Measurements from ENCODE around the gene TUT7.
A peak's percentile ranks its signal among the peaks of the same experiment; 100 is the strongest.
"Not testable (repeated sequence)": the region's sequence is repeated elsewhere in the genome, so short reads cannot be mapped to it uniquely, and the experiment has no call there.

TUT7 gene

DNA sequence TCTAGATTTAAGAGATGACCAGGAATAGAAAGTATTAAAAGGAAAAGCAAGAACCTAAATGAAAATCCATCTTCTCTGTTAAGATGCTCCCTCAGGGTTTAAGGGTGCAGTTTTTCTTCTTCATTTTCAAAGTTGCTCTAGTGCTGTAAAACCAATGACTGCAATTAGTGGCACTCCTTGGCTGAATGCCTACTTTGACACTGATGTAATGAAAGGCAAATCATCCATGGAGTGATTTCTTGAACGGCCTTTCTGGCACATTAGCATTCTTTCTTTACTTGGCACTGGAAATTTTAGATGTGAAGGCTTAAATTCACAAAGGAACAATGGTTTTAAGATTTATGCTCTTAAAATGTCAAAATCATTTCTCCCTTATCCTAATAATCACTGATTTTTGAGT, 52.5 kb downstream of the TUT7 start:
- no peak for TF ChIP-seq SUZ12 (IDR thresholded peaks at IDR 0.05; ENCODE audit: extremely low read depth, insufficient read depth, insufficient read length)
- no peak for TF ChIP-seq ZNF274 (IDR thresholded peaks at IDR 0.05; ENCODE audit: low read depth, low read length)
- no peak for TF ChIP-seq YY1 (IDR thresholded peaks at IDR 0.05; ENCODE audit: insufficient read depth, insufficient read length)
- no peak for DNase-seq (ENCODE audit: low read depth, low spot score)
- Histone ChIP-seq H3K9ac (ENCODE audit: insufficient read length, low read depth) (no peak overlapping the region), H3K27me3 (ENCODE audit: insufficient read depth, insufficient read length) (no peaks in the 10 kb centered on the region), H3K36me3 (ENCODE audit: insufficient read depth, insufficient read length, low read length) (peaks cover 60% of the 10 kb centered on the region), H3K4me1 (ENCODE audit: insufficient read depth, insufficient read length) (no peaks in the 10 kb centered on the region), H3K9me3 (ENCODE audit: insufficient read depth, low read length) (no peaks in the 10 kb centered on the region), H3K4me3 (ENCODE audit: insufficient read length, low read depth) (no peak overlapping the region)

DNA sequence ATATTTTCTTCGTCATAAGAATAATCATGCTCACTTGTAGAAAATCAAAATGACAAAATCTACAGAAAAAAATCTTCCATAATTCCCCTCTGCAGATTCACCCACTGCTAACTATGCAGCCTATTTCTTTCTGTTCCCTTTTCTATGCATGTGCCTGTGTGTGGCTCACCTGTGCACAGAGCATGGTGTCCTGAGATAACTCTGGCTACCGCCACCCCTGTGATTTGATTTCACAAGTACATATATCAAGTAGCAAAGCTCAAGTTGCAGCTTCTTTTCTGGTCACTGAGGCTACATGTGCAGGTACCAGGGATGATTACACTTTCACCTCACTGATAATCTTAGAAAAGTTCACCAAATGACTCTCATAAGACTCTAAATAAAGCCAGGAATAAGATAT, 53.5 kb downstream of the TUT7 start:
- Histone ChIP-seq H3K36me3 (ENCODE audit: insufficient read depth, insufficient read length, low read length) (peaks cover 61% of the 10 kb centered on the region), H3K9ac (ENCODE audit: insufficient read length, low read depth) (no peak overlapping the region), H3K4me3 (ENCODE audit: insufficient read length, low read depth) (no peak overlapping the region), H3K9me3 (ENCODE audit: insufficient read depth, low read length) (no peaks in the 10 kb centered on the region), H3K4me1 (ENCODE audit: insufficient read depth, insufficient read length) (no peaks in the 10 kb centered on the region), H3K27me3 (ENCODE audit: insufficient read depth, insufficient read length) (no peaks in the 10 kb centered on the region)
- TF ChIP-seq ZNF274 (IDR thresholded peaks at IDR 0.05; ENCODE audit: low read depth, low read length) (no peak), YY1 (IDR thresholded peaks at IDR 0.05; ENCODE audit: insufficient read depth, insufficient read length) (no peak), SUZ12 (IDR thresholded peaks at IDR 0.05; ENCODE audit: extremely low read depth, insufficient read depth, insufficient read length) (no peak)
- DNase-seq (ENCODE audit: low read depth, low spot score): no peak

DNA sequence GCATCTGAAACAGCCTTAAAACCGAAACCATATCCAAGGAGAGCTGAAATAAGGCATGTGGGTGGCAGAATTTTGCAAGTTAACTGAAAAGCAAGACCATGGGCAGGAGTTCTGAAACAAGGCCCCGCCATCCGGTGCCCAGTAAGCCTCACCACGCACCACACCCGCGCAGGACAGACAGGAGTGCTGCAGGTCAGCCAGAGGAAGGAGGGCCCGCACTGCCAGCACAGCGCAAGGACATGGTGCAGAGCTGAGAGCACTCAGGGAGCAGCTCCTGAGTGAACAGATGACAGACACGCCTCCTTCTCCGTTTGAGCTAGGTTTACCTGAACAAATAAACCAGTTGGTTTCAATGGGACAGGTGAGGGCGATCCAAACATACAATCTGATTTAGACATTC, 55.3 kb downstream of the TUT7 start:
- no peaks in the 10 kb centered on the region for H3K4me1 ChIP-seq (ENCODE audit: insufficient read depth, insufficient read length)
- no peaks in the 10 kb centered on the region for H3K27me3 ChIP-seq (ENCODE audit: insufficient read depth, insufficient read length)
- H3K9me3 ChIP-seq (ENCODE audit: insufficient read depth, low read length): no peaks in the 10 kb centered on the region
- TF ChIP-seq ZNF274 (IDR thresholded peaks at IDR 0.05; ENCODE audit: low read depth, low read length) (no peak), YY1 (IDR thresholded peaks at IDR 0.05; ENCODE audit: insufficient read depth, insufficient read length) (no peak), SUZ12 (IDR thresholded peaks at IDR 0.05; ENCODE audit: extremely low read depth, insufficient read depth, insufficient read length) (no peak)
- H3K4me3 ChIP-seq (ENCODE audit: insufficient read length, low read depth): no peak overlapping the region
- peaks cover 51% of the 10 kb centered on the region for H3K36me3 ChIP-seq (ENCODE audit: insufficient read depth, insufficient read length, low read length)
- no peak overlapping the region for H3K9ac ChIP-seq (ENCODE audit: insufficient read length, low read depth)
- DNase-seq (ENCODE audit: low read depth, low spot score): no peak

DNA sequence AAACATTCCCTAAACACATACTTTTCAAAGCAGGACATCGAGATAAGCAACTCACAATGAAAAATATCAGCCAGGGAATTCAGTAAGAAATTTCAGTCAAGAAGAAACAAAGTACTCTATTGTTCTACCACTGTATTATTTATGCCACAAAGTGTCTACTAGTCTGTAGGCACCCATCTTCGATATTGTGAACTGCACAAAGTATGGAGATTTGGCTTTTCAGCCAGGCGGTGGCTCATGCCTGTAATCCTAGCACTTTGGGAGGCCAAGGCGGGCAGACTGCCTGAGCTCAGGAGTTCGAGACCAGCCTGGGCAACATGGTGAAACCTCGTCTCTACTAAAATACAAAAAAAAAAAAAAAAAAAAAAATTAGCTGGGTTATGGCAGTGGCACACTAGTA, 63.9 kb downstream of the TUT7 start:
- not testable (repeated sequence) for H3K27me3 ChIP-seq (ENCODE audit: insufficient read depth, insufficient read length); DNase-seq (ENCODE audit: low read depth, low spot score); H3K4me3 ChIP-seq (ENCODE audit: insufficient read length, low read depth); H3K9me3 ChIP-seq (ENCODE audit: insufficient read depth, low read length); H3K4me1 ChIP-seq (ENCODE audit: insufficient read depth, insufficient read length); H3K36me3 ChIP-seq (ENCODE audit: insufficient read depth, insufficient read length, low read length); H3K9ac ChIP-seq (ENCODE audit: insufficient read length, low read depth)

DNA sequence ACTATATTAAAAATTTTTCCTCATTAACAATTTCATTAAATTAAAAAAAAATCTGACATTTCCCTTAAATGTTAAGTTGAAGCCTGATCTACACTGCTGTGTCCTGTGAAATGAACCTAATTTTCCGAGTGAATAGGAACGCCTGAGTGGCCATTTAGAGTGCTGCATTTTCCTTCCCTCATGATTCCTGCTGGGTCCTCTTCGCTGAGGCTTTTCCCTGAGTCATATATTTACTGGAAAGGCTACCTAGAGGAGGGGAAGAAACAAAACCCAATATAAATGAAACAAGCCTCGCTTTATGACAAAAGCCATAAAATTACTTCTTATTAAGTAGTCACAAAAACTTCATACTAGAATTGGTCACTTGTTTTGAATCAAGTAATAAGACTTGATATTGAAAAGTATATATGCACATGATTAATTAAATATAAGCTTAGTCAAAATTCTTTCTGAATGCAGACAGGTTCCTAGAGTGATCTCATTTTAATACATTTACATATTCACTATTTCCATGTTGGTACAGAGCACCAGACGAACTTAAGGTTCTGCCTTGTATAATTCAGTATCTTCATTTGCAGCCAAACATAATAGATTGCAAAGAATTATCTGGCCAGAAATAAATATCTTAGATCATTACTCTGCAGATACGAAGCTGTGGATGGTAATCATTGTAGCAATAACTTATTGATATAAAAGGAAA, 65.6 kb downstream of the TUT7 start:
- no peak for TF ChIP-seq SUZ12 (IDR thresholded peaks at IDR 0.05; ENCODE audit: extremely low read depth, insufficient read depth, insufficient read length)
- no peak for TF ChIP-seq YY1 (IDR thresholded peaks at IDR 0.05; ENCODE audit: insufficient read depth, insufficient read length)
- no peak for TF ChIP-seq ZNF274 (IDR thresholded peaks at IDR 0.05; ENCODE audit: low read depth, low read length)
- Histone ChIP-seq H3K4me1 (ENCODE audit: insufficient read depth, insufficient read length) (no peaks in the 10 kb centered on the region), H3K9me3 (ENCODE audit: insufficient read depth, low read length) (no peaks in the 10 kb centered on the region), H3K27me3 (ENCODE audit: insufficient read depth, insufficient read length) (no peaks in the 10 kb centered on the region), H3K9ac (ENCODE audit: insufficient read length, low read depth) (no peak overlapping the region), H3K4me3 (ENCODE audit: insufficient read length, low read depth) (no peak overlapping the region), H3K36me3 (ENCODE audit: insufficient read depth, insufficient read length, low read length) (no peaks in the 10 kb centered on the region)
- no peak for DNase-seq (ENCODE audit: low read depth, low spot score)

DNA sequence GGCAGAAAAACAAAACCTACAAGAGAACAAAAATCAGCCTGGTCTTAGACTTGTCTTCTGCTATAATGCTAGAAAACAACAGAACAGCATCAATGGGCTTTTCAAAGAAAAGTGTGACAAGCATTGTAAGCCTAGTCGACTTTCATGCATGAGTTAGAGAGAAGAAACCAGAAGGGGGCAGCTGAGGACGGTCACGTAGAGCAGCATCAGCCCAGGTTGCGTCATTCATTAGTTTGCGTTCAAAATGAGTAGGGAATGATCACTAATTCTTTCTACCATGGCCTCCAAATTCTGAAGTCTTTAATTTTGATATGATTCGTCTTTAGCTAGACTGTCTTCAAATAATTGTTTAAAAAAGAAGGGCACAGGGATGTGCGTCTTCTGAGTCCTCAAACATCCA, 67.2 kb downstream of the TUT7 start:
- Histone ChIP-seq H3K4me1 (ENCODE audit: insufficient read depth, insufficient read length) (no peaks in the 10 kb centered on the region), H3K9ac (ENCODE audit: insufficient read length, low read depth) (no peak overlapping the region), H3K9me3 (ENCODE audit: insufficient read depth, low read length) (no peaks in the 10 kb centered on the region), H3K27me3 (ENCODE audit: insufficient read depth, insufficient read length) (peaks cover 4% of the 10 kb centered on the region), H3K36me3 (ENCODE audit: insufficient read depth, insufficient read length, low read length) (no peaks in the 10 kb centered on the region), H3K4me3 (ENCODE audit: insufficient read length, low read depth) (no peak overlapping the region)
- peak; percentile 66 for DNase-seq (ENCODE audit: low read depth, low spot score)
- TF ChIP-seq YY1 (IDR thresholded peaks at IDR 0.05; ENCODE audit: insufficient read depth, insufficient read length) (no peak), SUZ12 (IDR thresholded peaks at IDR 0.05; ENCODE audit: extremely low read depth, insufficient read depth, insufficient read length) (no peak), ZNF274 (IDR thresholded peaks at IDR 0.05; ENCODE audit: low read depth, low read length) (no peak)

DNA sequence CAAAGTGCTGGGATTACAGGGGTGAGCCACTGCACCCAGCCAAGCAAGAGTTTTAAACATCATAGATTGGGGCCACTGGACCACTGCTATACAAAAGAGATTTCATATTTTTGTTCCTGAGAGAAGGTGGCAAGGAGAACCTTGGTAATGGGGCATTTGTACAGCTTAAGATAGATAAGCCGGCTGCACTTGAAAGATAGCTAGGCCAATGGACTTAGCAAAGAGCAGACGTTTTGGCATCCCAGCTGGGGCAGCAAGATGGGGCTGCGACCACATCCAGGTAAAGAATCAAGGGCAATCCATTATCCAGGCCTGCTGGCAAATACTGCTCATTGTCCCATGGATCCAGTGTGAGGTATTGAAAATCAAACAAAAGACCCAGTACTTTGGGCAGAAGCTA, 67.9 kb downstream of the TUT7 start:
- H3K36me3 ChIP-seq (ENCODE audit: insufficient read depth, insufficient read length, low read length): no peaks in the 10 kb centered on the region
- H3K4me3 ChIP-seq (ENCODE audit: insufficient read length, low read depth): no peak overlapping the region
- H3K4me1 ChIP-seq (ENCODE audit: insufficient read depth, insufficient read length): no peaks in the 10 kb centered on the region
- H3K9me3 ChIP-seq (ENCODE audit: insufficient read depth, low read length): no peaks in the 10 kb centered on the region
- H3K9ac ChIP-seq (ENCODE audit: insufficient read length, low read depth): no peak overlapping the region
- no peak for DNase-seq (ENCODE audit: low read depth, low spot score)
- H3K27me3 ChIP-seq (ENCODE audit: insufficient read depth, insufficient read length): peaks cover 4% of the 10 kb centered on the region
- no peak for TF ChIP-seq YY1 (IDR thresholded peaks at IDR 0.05; ENCODE audit: insufficient read depth, insufficient read length)
- no peak for TF ChIP-seq ZNF274 (IDR thresholded peaks at IDR 0.05; ENCODE audit: low read depth, low read length)
- no peak for TF ChIP-seq SUZ12 (IDR thresholded peaks at IDR 0.05; ENCODE audit: extremely low read depth, insufficient read depth, insufficient read length)
